ENCODE results near the gene DXO.

DXO gene

GRCh38 chr6:31952890-31953289 is 19.0 kb downstream of the DXO start:
- H2AFZ ChIP-seq (ENCODE audit: low read depth, low read length, severe bottlenecking), result no peak overlapping the region
- H3K27me3 ChIP-seq (ENCODE audit: low read length), result no peaks in the 10 kb centered on the region

GRCh38 chr6:31952140-31952805 is 19.7 kb downstream of the DXO start:
- TF ChIP-seq CTCF (IDR thresholded peaks at IDR 0.05; ENCODE audit: insufficient read depth, low read length, poor library complexity, severe bottlenecking), result peak; percentile 69
- TF ChIP-seq EZH2phosphoT487 (conservative IDR thresholded peaks at IDR 0.05; ENCODE audit: low read length), result no peak
- Histone ChIP-seq H4K20me1 (ENCODE audit: low read depth, low read length) (no peaks in the 10 kb centered on the region), H2AFZ (ENCODE audit: low read depth, low read length, severe bottlenecking) (no peak overlapping the region), H3K27me3 (ENCODE audit: low read length) (no peaks in the 10 kb centered on the region), H3K27ac (ENCODE audit: low read depth, low read length) (no peak overlapping the region), H3K79me2 (ENCODE audit: insufficient read depth, low read length) (no peaks in the 10 kb centered on the region), H3K9me3 (ENCODE audit: insufficient read depth, low read length) (no peaks in the 10 kb centered on the region), H3F3A (ENCODE audit: insufficient read depth) (no peaks in the 10 kb centered on the region), H3K9me2 (replicated peaks; ENCODE audit: insufficient read depth, low read length) (no peaks in the 10 kb centered on the region), H3K4me2 (ENCODE audit: low read depth, low read length, poor library complexity, severe bottlenecking) (no peak overlapping the region), H3K36me3 (ENCODE audit: low read length) (0 out of 2 replicates have a peak, but pooled peaks cover 5% of the 10 kb centered on the region), H3K4me3 (ENCODE audit: insufficient read depth, low read length, poor library complexity, severe bottlenecking) (no peak overlapping the region), H3K9ac (ENCODE audit: low read length) (no peak overlapping the region)

More at GRCh38 chr6:31952890-31953289, 19.0 kb downstream of the DXO start:
- Histone ChIP-seq H3K27ac (ENCODE audit: low read depth, low read length) (no peak overlapping the region), H3K79me2 (ENCODE audit: insufficient read depth, low read length) (peaks cover 3% of the 10 kb centered on the region; the same call in 1 of the 2 replicates), H3K4me3 (ENCODE audit: insufficient read depth, low read length, poor library complexity, severe bottlenecking) (no peak overlapping the region), H3K4me2 (ENCODE audit: low read depth, low read length, poor library complexity, severe bottlenecking) (no peak overlapping the region), H3K36me3 (ENCODE audit: low read length) (0 out of 2 replicates have a peak, but pooled peaks cover 5% of the 10 kb centered on the region), H3K9ac (ENCODE audit: low read length) (no peak overlapping the region), H4K20me1 (ENCODE audit: low read depth, low read length) (no peaks in the 10 kb centered on the region), H3F3A (ENCODE audit: insufficient read depth) (no peaks in the 10 kb centered on the region), H3K9me3 (ENCODE audit: insufficient read depth, low read length) (no peaks in the 10 kb centered on the region), H3K9me2 (replicated peaks; ENCODE audit: insufficient read depth, low read length) (no peaks in the 10 kb centered on the region)
- TF ChIP-seq CTCF (IDR thresholded peaks at IDR 0.05; ENCODE audit: insufficient read depth, low read length, poor library complexity, severe bottlenecking) (no peak), EZH2phosphoT487 (conservative IDR thresholded peaks at IDR 0.05; ENCODE audit: low read length) (no peak)

GRCh38 chr6:31949926-31950548 is 21.9 kb downstream of the DXO start:
- TF ChIP-seq CTCF (IDR thresholded peaks at IDR 0.05; ENCODE audit: insufficient read depth, low read length, poor library complexity, severe bottlenecking) (no peak), EZH2phosphoT487 (conservative IDR thresholded peaks at IDR 0.05; ENCODE audit: low read length) (no peak)
- Histone ChIP-seq H3K36me3 (ENCODE audit: low read length) (no peaks in the 10 kb centered on the region), H3K4me3 (ENCODE audit: insufficient read depth, low read length, poor library complexity, severe bottlenecking) (no peak overlapping the region), H3K9me2 (replicated peaks; ENCODE audit: insufficient read depth, low read length) (no peaks in the 10 kb centered on the region), H3K27ac (ENCODE audit: low read depth, low read length) (no peak overlapping the region), H3K27me3 (ENCODE audit: low read length) (no peaks in the 10 kb centered on the region), H3K79me2 (ENCODE audit: insufficient read depth, low read length) (no peaks in the 10 kb centered on the region), H3K9me3 (ENCODE audit: insufficient read depth, low read length) (no peaks in the 10 kb centered on the region), H3K4me2 (ENCODE audit: low read depth, low read length, poor library complexity, severe bottlenecking) (no peak overlapping the region), H4K20me1 (ENCODE audit: low read depth, low read length) (no peaks in the 10 kb centered on the region), H3K9ac (ENCODE audit: low read length) (no peak overlapping the region), H2AFZ (ENCODE audit: low read depth, low read length, severe bottlenecking) (no peak overlapping the region), H3F3A (ENCODE audit: insufficient read depth) (no peaks in the 10 kb centered on the region)

Data from SU-DHL-6 (cell line).